CD4-positive, CD25-positive, alpha-beta regulatory T cell (primary cell): ENCODE results near the gene CAPN7. TPM values are rescaled to one million over a fixed set of nuclear protein-coding genes. Genes with fewer than 3 reads are reported as not detected.
A peak's percentile ranks its signal among the peaks of the same experiment; 100 is the strongest.

Source experiments
- ATAC-seq, 2 donors: fragments of 150-1000 bp; cut with Tn5 transposase; one replicate each; pipeline ENCODE4 v1.10.0; 2021; ENCODE audit warnings: low read depth in 2 of 2, moderate number of reproducible peaks in 2 of 2, moderate library complexity in 1 of 2
- DNase-seq, 3 donors: peaks; one replicate each; pipeline versions ENCODE4 v3.0.0 to v3.0.0-alpha.2; 2012 to 2022; ENCODE audit warnings: mixed read lengths in 1 of 3
- H3K27ac ChIP-seq: one replicate; pipeline ENCODE4 v1.7.0; 2013; ENCODE audit warnings: mild to moderate bottlenecking, low read length; ENCODE audit not compliant: insufficient read depth, poor library complexity, severe bottlenecking
- H3K27me3 ChIP-seq: one replicate; pipeline ENCODE4 v1.7.0; 2013; ENCODE audit warnings: low read length; ENCODE audit not compliant: control insufficient read depth, insufficient read depth
- H3K36me3 ChIP-seq: one replicate; pipeline ENCODE4 v1.7.0; 2013; ENCODE audit warnings: mild to moderate bottlenecking, low read length, moderate library complexity; ENCODE audit not compliant: control insufficient read depth, insufficient read depth
- H3K4me1 ChIP-seq: 2 replicates; pipeline ENCODE4 v1.7.0; 2013; ENCODE audit warnings: mild to moderate bottlenecking, low read length; ENCODE audit not compliant: insufficient read depth, control insufficient read depth, poor library complexity, severe bottlenecking
- H3K4me3 ChIP-seq: one replicate; pipeline ENCODE4 v1.7.0; 2013; ENCODE audit warnings: low read depth, mild to moderate bottlenecking, low read length, moderate library complexity
- H3K9me3 ChIP-seq, 2 experiments: 1 replicate in 1 of 2; 2 replicates in 1 of 2; pipeline ENCODE4 v1.7.0; 2013; ENCODE audit warnings: low read length in 2 of 2, mild to moderate bottlenecking in 1 of 2, moderate library complexity in 1 of 2; ENCODE audit not compliant: control insufficient read depth in 2 of 2
- H3K27ac Mint-ChIP-seq, 3 donors: one replicate each; pipeline ENCODE4 v1.8.0; 2020 to 2022; ENCODE audit warnings: mild to moderate bottlenecking in 3 of 3, mixed read lengths in 3 of 3, moderate library complexity in 2 of 3
- H3K27me3 Mint-ChIP-seq: one replicate; pipeline ENCODE4 v1.8.0; 2022; ENCODE audit warnings: mild to moderate bottlenecking, mixed read lengths
- H3K36me3 Mint-ChIP-seq: one replicate; pipeline ENCODE4 v1.8.0; 2020; ENCODE audit warnings: mixed read lengths
- H3K4me1 Mint-ChIP-seq, 4 donors: one replicate each; pipeline ENCODE4 v1.8.0; 2020 to 2022; ENCODE audit warnings: mixed read lengths in 4 of 4, mild to moderate bottlenecking in 1 of 4
- H3K4me3 Mint-ChIP-seq, 4 donors: one replicate each; pipeline ENCODE4 v1.8.0; 2020 to 2022; ENCODE audit warnings: mild to moderate bottlenecking in 4 of 4, mixed read lengths in 4 of 4, moderate library complexity in 3 of 4
- H3K9me3 Mint-ChIP-seq, 7 donors: one replicate each; pipeline ENCODE4 v1.8.0; 2020 to 2022; ENCODE audit warnings: mixed read lengths in 7 of 7, mild to moderate bottlenecking in 3 of 7, moderate library complexity in 2 of 7
- polyA plus RNA-seq, 4 donors: library from polyadenylated mRNA; unstranded; fragments of 300-500 nt; fragmentation: Illumina TruSeq; gene quantifications; one replicate each; pipeline ENCODE4 v1.2.3, GENCODE V29; 2021
- total RNA-seq: library from RNA; stranded (reverse); gene quantifications from one replicate; pipeline ENCODE4 v1.2.3, GENCODE V29; 2022

The CAPN7 gene
- total and polyA plus RNA-seq, 5 donors from 2014 or later = 21.1 to 62.3 (median 21.7) TPM

GRCh38 chr3:15221574-15222217 lies 15.7 kb downstream of the CAPN7 start:
- H3K27ac ChIP-seq = no peak overlapping the region
- H3K27me3 Mint-ChIP-seq = no peaks in the 10 kb centered on the region
- no peak overlapping the region for H3K27ac Mint-ChIP-seq
- peaks cover 79% of the 10 kb centered on the region for H3K36me3 ChIP-seq
- H3K9me3 Mint-ChIP-seq = no peaks in the 10 kb centered on the region
- peaks cover 12 to 27% (median 17%) of the 10 kb centered on the region in 4 donors for H3K4me1 Mint-ChIP-seq
- no peaks in the 10 kb centered on the region for H3K27me3 ChIP-seq
- ATAC-seq = no peak
- no peak overlapping the region for H3K4me3 Mint-ChIP-seq
- peaks cover 43% of the 10 kb centered on the region for H3K36me3 Mint-ChIP-seq
- no peak overlapping the region for H3K4me3 ChIP-seq
- no peaks in the 10 kb centered on the region for H3K9me3 ChIP-seq
- no peaks in the 10 kb centered on the region for H3K4me1 ChIP-seq
- no peak for DNase-seq

- Histone ChIP-seq H3K36me3 (peaks cover 76% of the 10 kb centered on the region), H3K4me3 (no peak overlapping the region), H3K27me3 (no peaks in the 10 kb centered on the region), H3K4me1 (no peaks in the 10 kb centered on the region), H3K9me3 (no peaks in the 10 kb centered on the region), H3K27ac (no peak overlapping the region)
- Mint-ChIP-seq H3K4me1 (peaks cover 2 to 19% (median 16%) of the 10 kb centered on the region in 4 donors), H3K36me3 (peaks cover 31% of the 10 kb centered on the region), H3K27ac (no peak overlapping the region), H3K4me3 (no peak overlapping the region), H3K9me3 (no peaks in the 10 kb centered on the region), H3K27me3 (no peaks in the 10 kb centered on the region)
- no peak for ATAC-seq
- DNase-seq = no peak
These were observed 17.9 kb downstream of the CAPN7 start for GRCh38 chr3:15223685-15224572.

GRCh38 chr3:15228147-15228546 lies 22.1 kb downstream of the CAPN7 start:
- no peak overlapping the region for H3K4me3 Mint-ChIP-seq
- peaks cover 18% of the 10 kb centered on the region for H3K36me3 Mint-ChIP-seq
- DNase-seq (no peak), ATAC-seq (no peak)
- Histone ChIP-seq H3K27me3 (no peaks in the 10 kb centered on the region), H3K36me3 (peaks cover 71% of the 10 kb centered on the region), H3K27ac (no peak overlapping the region), H3K9me3 (no peaks in the 10 kb centered on the region), H3K4me3 (no peak overlapping the region), H3K4me1 (no peaks in the 10 kb centered on the region)
- H3K9me3 Mint-ChIP-seq = no peaks in the 10 kb centered on the region
- peaks cover 0 to 6% (median 4%) of the 10 kb centered on the region in 4 donors for H3K4me1 Mint-ChIP-seq
- H3K27ac Mint-ChIP-seq = no peak overlapping the region
- no peaks in the 10 kb centered on the region for H3K27me3 Mint-ChIP-seq

GRCh38 chr3:15229262-15229661 lies 23.2 kb downstream of the CAPN7 start:
- no peaks in the 10 kb centered on the region for H3K27me3 Mint-ChIP-seq
- peaks cover 18% of the 10 kb centered on the region for H3K36me3 Mint-ChIP-seq
- H3K4me1 ChIP-seq = no peaks in the 10 kb centered on the region
- no peak for ATAC-seq
- no peaks in the 10 kb centered on the region for H3K27me3 ChIP-seq
- no peak overlapping the region for H3K4me3 ChIP-seq
- H3K27ac ChIP-seq = no peak overlapping the region
- no peaks in the 10 kb centered on the region for H3K9me3 ChIP-seq
- H3K4me3 Mint-ChIP-seq = no peak overlapping the region
- no peaks in the 10 kb centered on the region for H3K9me3 Mint-ChIP-seq
- DNase-seq = no peak
- no peak overlapping the region for H3K27ac Mint-ChIP-seq
- peaks cover 69% of the 10 kb centered on the region for H3K36me3 ChIP-seq
- peaks cover 0 to 6% (median 4%) of the 10 kb centered on the region in 4 donors for H3K4me1 Mint-ChIP-seq

GRCh38 chr3:15241341-15241740 lies 35.3 kb downstream of the CAPN7 start:
- H3K9me3 Mint-ChIP-seq = no peaks in the 10 kb centered on the region
- H3K27ac ChIP-seq = no peak overlapping the region
- no peak overlapping the region for H3K4me3 Mint-ChIP-seq
- peak overlapping the region in 1 of 3 donors; percentile 38 for H3K27ac Mint-ChIP-seq
- H3K27me3 Mint-ChIP-seq = no peaks in the 10 kb centered on the region
- H3K4me3 ChIP-seq = no peak overlapping the region
- DNase-seq (peak; percentile 26 to 73 (median 50)), ATAC-seq (peak; percentile 58 to 63)
- H3K27me3 ChIP-seq = no peaks in the 10 kb centered on the region
- H3K4me1 ChIP-seq = no peaks in the 10 kb centered on the region
- H3K9me3 ChIP-seq = no peaks in the 10 kb centered on the region
- H3K36me3 ChIP-seq = peaks cover 84% of the 10 kb centered on the region
- H3K36me3 Mint-ChIP-seq = peaks cover 36% of the 10 kb centered on the region
- peaks cover 0 to 14% (median 9%) of the 10 kb centered on the region in 4 donors for H3K4me1 Mint-ChIP-seq

- DNase-seq (no peak), ATAC-seq (no peak)
- Mint-ChIP-seq H3K4me3 (no peak overlapping the region), H3K27me3 (no peaks in the 10 kb centered on the region), H3K27ac (peak overlapping the region; percentile 12 to 46 (median 42)), H3K36me3 (peaks cover 42% of the 10 kb centered on the region), H3K9me3 (no peaks in the 10 kb centered on the region), H3K4me1 (peaks cover 0 to 12% (median 8%) of the 10 kb centered on the region in 4 donors)
- no peaks in the 10 kb centered on the region for H3K27me3 ChIP-seq
- H3K4me3 ChIP-seq = no peak overlapping the region
- H3K36me3 ChIP-seq = peaks cover 91% of the 10 kb centered on the region
- no peaks in the 10 kb centered on the region for H3K9me3 ChIP-seq
- no peaks in the 10 kb centered on the region for H3K4me1 ChIP-seq
- no peak overlapping the region for H3K27ac ChIP-seq
These were observed 37.9 kb downstream of the CAPN7 start for GRCh38 chr3:15243822-15244482.

GRCh38 chr3:15246186-15246585 lies 40.1 kb downstream of the CAPN7 start:
- no peak for DNase-seq
- Mint-ChIP-seq H3K4me3 (no peak overlapping the region), H3K9me3 (no peaks in the 10 kb centered on the region), H3K27ac (peak overlapping the region; percentile 14 to 55 (median 38)), H3K27me3 (no peaks in the 10 kb centered on the region), H3K4me1 (peaks cover 0 to 12% (median 8%) of the 10 kb centered on the region in 4 donors), H3K36me3 (peaks cover 41% of the 10 kb centered on the region)
- Histone ChIP-seq H3K9me3 (no peaks in the 10 kb centered on the region), H3K36me3 (peaks cover 89% of the 10 kb centered on the region), H3K4me3 (no peak overlapping the region), H3K27ac (no peak overlapping the region), H3K4me1 (no peaks in the 10 kb centered on the region), H3K27me3 (no peaks in the 10 kb centered on the region)
- no peak for ATAC-seq
